Body of pancreas (tissue), 4 donors: ENCODE results near the gene LCE3D.

Experiments
- CTCF ChIP-seq, 7 experiments: fragments of 450-650 bp in 4 of 7; fragments of 200-600 bp in 3 of 7; sonication (generic) in 3 of 7; IDR thresholded peaks; one replicate each; pipeline ENCODE4 v1.5.1; 2016 to 2019; ENCODE audit warnings: antibody characterized with exemption in 7 of 7
- POLR2A ChIP-seq, 3 donors: fragments of 450-650 bp; IDR thresholded peaks; one replicate each; pipeline ENCODE4 v1.6.1; 2016; ENCODE audit warnings: antibody characterized with exemption in 3 of 3, mild to moderate bottlenecking in 2 of 3

GRCh38 chr1:152621993-152622392 is 41.7 kb upstream of the LCE3D start:
- TF ChIP-seq CTCF (IDR thresholded peaks at IDR 0.05) (no peak), POLR2A (IDR thresholded peaks at IDR 0.05) (no peak)
